ENCODE measurements around the gene IFT27.

The IFT27 gene

GRCh38 chr22:36727927-36728488 is 47.9 kb downstream of the IFT27 start:
- no peak for DNase-seq (ENCODE audit: low read depth in 2 of 2, low spot score in 1 of 2)

GRCh38 chr22:36727110-36727509 is 48.8 kb downstream of the IFT27 start:
- DNase-seq (ENCODE audit: low read depth in 2 of 2, low spot score in 1 of 2) = no peak

DNA sequence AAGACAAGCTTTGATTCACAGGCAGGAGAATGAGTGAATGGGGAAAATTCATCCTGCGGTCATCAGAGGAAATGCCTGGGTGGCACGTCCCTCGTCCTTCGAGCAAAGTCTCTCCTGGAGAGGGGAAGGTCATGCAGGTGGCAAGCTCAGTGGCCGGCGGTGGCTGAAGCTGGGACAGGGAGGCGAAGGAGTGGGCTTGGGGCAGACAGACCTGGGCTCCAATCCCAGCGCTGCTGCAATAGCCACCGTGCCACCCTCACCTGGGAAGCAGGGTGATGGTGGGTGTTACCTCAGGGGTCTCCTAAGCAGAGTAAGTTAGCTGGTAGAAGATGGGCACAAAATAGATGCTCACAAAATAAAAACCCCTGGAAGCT is 49.9 kb downstream of the IFT27 start:
- DNase-seq (ENCODE audit: low read depth in 2 of 2, low spot score in 1 of 2) = no peak

GRCh38 chr22:36725366-36726006 is 50.4 kb downstream of the IFT27 start:
- DNase-seq (ENCODE audit: low read depth in 2 of 2, low spot score in 1 of 2) = no peak

DNA sequence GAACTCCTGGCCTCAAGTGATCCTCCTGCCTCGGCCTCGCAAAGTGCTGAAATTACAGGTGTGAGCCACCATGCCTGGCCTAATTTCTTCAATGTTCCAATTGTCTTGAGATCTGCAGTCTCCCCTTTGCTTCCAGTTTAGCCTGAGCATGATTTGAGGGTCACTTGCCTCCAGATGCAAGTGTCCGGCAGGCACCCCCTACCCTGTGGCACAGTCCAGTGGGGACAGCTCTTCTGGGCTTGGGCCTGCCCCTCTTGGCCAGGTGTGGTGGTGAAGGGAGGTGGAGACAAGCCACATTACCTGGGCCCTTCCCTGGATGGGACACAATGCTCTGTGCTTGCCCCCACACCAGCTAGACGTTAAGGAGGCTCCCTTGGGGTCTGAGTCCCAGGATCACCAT is 51.1 kb downstream of the IFT27 start:
- DNase-seq (ENCODE audit: low read depth in 2 of 2, low spot score in 1 of 2) = no peak

GRCh38 chr22:36722055-36722454 is 53.9 kb downstream of the IFT27 start:
- DNase-seq (ENCODE audit: low read depth in 2 of 2, low spot score in 1 of 2) = no peak

DNA sequence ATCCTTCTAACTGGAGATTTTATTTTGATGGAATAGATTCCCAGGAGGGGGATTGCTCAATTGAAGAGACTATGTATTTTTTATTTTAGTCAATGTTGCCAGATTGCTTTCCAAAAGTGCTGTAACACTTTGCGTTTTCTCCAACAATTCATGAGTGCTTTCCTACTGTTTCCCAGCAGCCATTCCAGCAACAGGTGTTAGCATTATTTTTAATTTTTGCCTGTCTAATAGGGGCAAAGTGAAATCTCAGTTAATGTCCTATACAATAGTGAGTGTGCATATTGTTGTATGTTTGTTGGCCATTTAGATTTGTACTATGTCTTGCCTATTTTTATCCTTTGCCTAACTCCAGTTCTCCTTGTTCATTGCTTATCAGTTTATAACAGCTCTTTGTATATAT is 60.3 kb downstream of the IFT27 start:
- no peak for DNase-seq (ENCODE audit: low read depth in 2 of 2, low spot score in 1 of 2)

- no peak for DNase-seq (ENCODE audit: low read depth in 2 of 2, low spot score in 1 of 2)
Observed at GRCh38 chr22:36714110-36714509, 61.8 kb downstream of the IFT27 start.

GRCh38 chr22:36713436-36713835 is 62.5 kb downstream of the IFT27 start:
- no peak for DNase-seq (ENCODE audit: low read depth in 2 of 2, low spot score in 1 of 2)
